Sigmoid colon (tissue), 4 donors: Measurements from ENCODE around the gene CDON.

ENCODE experiments used
- EP300 ChIP-seq, 4 donors: sonication (generic); formaldehyde crosslinking; IDR thresholded peaks; one replicate each; pipeline ENCODE4 v1.6.1; 2017; ENCODE audit warnings: antibody characterized with exemption in 4 of 4
- POLR2A ChIP-seq, 2 donors: fragments of 450-650 bp; IDR thresholded peaks; one replicate each; pipeline ENCODE4 v1.6.1; 2016; ENCODE audit warnings: antibody characterized with exemption in 2 of 2, mild to moderate bottlenecking in 2 of 2, moderate library complexity in 2 of 2
- POLR2AphosphoS5 ChIP-seq, 4 donors: sonication (generic); formaldehyde crosslinking; IDR thresholded peaks; one replicate each; pipeline ENCODE4 v1.6.1; 2017; ENCODE audit warnings: antibody characterized with exemption in 4 of 4
- TF ChIP-seq, protein P1 (sequence below), 4 experiments: fragments of 450-650 bp in 3 of 4; fragments of 200-600 bp in 1 of 4; IDR thresholded peaks; one replicate each; pipeline ENCODE4 v1.5.1; 2016 to 2019; ENCODE audit warnings: antibody characterized with exemption in 4 of 4, mild to moderate bottlenecking in 3 of 4, moderate library complexity in 2 of 4

DNA sequence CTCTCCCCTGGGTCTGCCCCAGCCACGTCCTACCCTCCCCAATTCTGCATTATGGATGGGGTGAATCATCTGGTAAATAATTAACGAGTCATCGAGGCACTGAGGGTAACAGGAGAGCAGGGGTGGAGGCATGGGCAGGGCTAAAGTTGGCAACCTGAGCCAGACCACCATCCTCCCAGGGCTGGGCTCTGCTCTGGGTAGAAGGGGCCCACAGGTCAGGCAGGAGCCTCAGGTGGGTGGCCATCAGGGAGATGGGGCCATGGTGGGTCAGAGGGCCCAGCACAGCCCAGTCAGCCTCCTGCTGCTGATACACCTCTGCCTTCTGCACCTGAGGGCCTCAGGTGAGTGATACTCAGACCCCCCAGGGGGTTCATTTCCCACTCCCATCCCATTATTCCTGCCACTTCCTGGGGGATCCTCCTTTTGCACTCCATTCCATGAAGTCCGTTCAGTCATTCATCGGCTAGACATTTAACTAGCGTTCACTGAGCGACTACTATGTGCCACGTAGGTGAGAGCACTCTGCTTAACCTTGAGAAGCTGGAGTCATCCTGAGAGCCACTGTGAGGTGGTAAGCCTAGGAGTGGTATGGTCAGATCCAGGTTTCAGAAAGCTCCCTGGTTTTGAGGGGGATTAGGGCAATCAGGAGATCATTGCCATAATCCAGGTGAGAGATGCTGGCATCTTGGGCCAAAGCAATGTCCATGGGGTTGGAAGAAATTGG lies 116.7 kb downstream of the CDON start, which contains the start of gene VSIG10L2:
- TF ChIP-seq POLR2A (IDR thresholded peaks at IDR 0.05): no peak
- TF ChIP-seq, protein P1, sequence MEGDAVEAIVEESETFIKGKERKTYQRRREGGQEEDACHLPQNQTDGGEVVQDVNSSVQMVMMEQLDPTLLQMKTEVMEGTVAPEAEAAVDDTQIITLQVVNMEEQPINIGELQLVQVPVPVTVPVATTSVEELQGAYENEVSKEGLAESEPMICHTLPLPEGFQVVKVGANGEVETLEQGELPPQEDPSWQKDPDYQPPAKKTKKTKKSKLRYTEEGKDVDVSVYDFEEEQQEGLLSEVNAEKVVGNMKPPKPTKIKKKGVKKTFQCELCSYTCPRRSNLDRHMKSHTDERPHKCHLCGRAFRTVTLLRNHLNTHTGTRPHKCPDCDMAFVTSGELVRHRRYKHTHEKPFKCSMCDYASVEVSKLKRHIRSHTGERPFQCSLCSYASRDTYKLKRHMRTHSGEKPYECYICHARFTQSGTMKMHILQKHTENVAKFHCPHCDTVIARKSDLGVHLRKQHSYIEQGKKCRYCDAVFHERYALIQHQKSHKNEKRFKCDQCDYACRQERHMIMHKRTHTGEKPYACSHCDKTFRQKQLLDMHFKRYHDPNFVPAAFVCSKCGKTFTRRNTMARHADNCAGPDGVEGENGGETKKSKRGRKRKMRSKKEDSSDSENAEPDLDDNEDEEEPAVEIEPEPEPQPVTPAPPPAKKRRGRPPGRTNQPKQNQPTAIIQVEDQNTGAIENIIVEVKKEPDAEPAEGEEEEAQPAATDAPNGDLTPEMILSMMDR (IDR thresholded peaks at IDR 0.05): no peak
- TF ChIP-seq EP300 (IDR thresholded peaks at IDR 0.05): no peak
- TF ChIP-seq POLR2AphosphoS5 (IDR thresholded peaks at IDR 0.05): no peak
